ENCODE measurements around the gene CMC2.

The CMC2 gene

GRCh38 chr16:80947239-80947638 lies 59.4 kb downstream of the CMC2 start:
- in situ Hi-C loops (cut with HindIII; ENCODE audit: low pct_ligation_motif_present, low pct_unique_long_range_greater_than_20kb, low sequenced_read_pairs) = no loop called here
- no peak for DNase-seq

GRCh38 chr16:80946481-80946880 lies 60.2 kb downstream of the CMC2 start:
- in situ Hi-C loops (cut with HindIII; ENCODE audit: low pct_ligation_motif_present, low pct_unique_long_range_greater_than_20kb, low sequenced_read_pairs) = no loop called here
- no peak for DNase-seq

- in situ Hi-C loops (cut with HindIII; ENCODE audit: low pct_ligation_motif_present, low pct_unique_long_range_greater_than_20kb, low sequenced_read_pairs) = no loop called here
Measured at GRCh38 chr16:80940069-80940856, 66.4 kb downstream of the CMC2 start.

GRCh38 chr16:80938879-80939260 lies 67.8 kb downstream of the CMC2 start:
- no peak for DNase-seq
- in situ Hi-C loops (cut with HindIII; ENCODE audit: low pct_ligation_motif_present, low pct_unique_long_range_greater_than_20kb, low sequenced_read_pairs) = no loop called here

More at GRCh38 chr16:80940069-80940856, 66.4 kb downstream of the CMC2 start:
- DNase-seq = no peak

- in situ Hi-C loops (cut with HindIII; ENCODE audit: low pct_ligation_motif_present, low pct_unique_long_range_greater_than_20kb, low sequenced_read_pairs) = no loop called here
- DNase-seq = peak; percentile 41
Measured at GRCh38 chr16:80938004-80938878, 68.4 kb downstream of the CMC2 start.

GRCh38 chr16:80936410-80936809 lies 70.3 kb downstream of the CMC2 start:
- no peak for DNase-seq
- in situ Hi-C loops (cut with HindIII; ENCODE audit: low pct_ligation_motif_present, low pct_unique_long_range_greater_than_20kb, low sequenced_read_pairs) = no loop called here

GRCh38 chr16:80935691-80936090 lies 71.0 kb downstream of the CMC2 start:
- in situ Hi-C loops (cut with HindIII; ENCODE audit: low pct_ligation_motif_present, low pct_unique_long_range_greater_than_20kb, low sequenced_read_pairs) = no loop called here

GRCh38 chr16:80932708-80933095 lies 74.0 kb downstream of the CMC2 start:
- in situ Hi-C loops (cut with HindIII; ENCODE audit: low pct_ligation_motif_present, low pct_unique_long_range_greater_than_20kb, low sequenced_read_pairs) = no loop called here
- DNase-seq = peak; percentile 60

More at GRCh38 chr16:80935691-80936090, 71.0 kb downstream of the CMC2 start:
- no peak for DNase-seq

GRCh38 chr16:80931801-80932707 lies 74.6 kb downstream of the CMC2 start:
- in situ Hi-C loops (cut with HindIII; ENCODE audit: low pct_ligation_motif_present, low pct_unique_long_range_greater_than_20kb, low sequenced_read_pairs) = no loop called here
- DNase-seq = peak; percentile 60

- no peak for DNase-seq
- in situ Hi-C loops (cut with HindIII; ENCODE audit: low pct_ligation_motif_present, low pct_unique_long_range_greater_than_20kb, low sequenced_read_pairs) = no loop called here
Measured at GRCh38 chr16:80924372-80924978, 82.2 kb downstream of the CMC2 start.

- in situ Hi-C loops (cut with HindIII; ENCODE audit: low pct_ligation_motif_present, low pct_unique_long_range_greater_than_20kb, low sequenced_read_pairs) = no loop called here
- no peak for DNase-seq
Measured at GRCh38 chr16:80923356-80923755, 83.3 kb downstream of the CMC2 start.
